Measurements from ENCODE around the gene ZKSCAN2. TPM values are rescaled to one million over a fixed set of nuclear protein-coding genes. Genes with fewer than 3 reads are reported as not detected.
A peak's percentile ranks its signal among the peaks of the same experiment; 100 is the strongest.

Gene ZKSCAN2
- total RNA-seq, 2 experiments from 2014 or later = 7.6 to 11.7 TPM

- Histone ChIP-seq H4K20me1 (ENCODE audit: insufficient read depth, low read length) (no peaks in the 10 kb centered on the region), H3K79me2 (ENCODE audit: insufficient read depth, low read depth, low read length) (peaks cover 7% of the 10 kb centered on the region), H3K27ac (ENCODE audit: low read depth, low read length, poor library complexity, severe bottlenecking) (no peak overlapping the region), H3K36me3 (ENCODE audit: insufficient read depth, low read length) (peaks cover 46% of the 10 kb centered on the region), H3K9me3 (ENCODE audit: low read length) (no peaks in the 10 kb centered on the region), H3K4me1 (ENCODE audit: insufficient read depth, low read length, poor library complexity, severe bottlenecking) (no peaks in the 10 kb centered on the region), H3K9me2 (ENCODE audit: insufficient read depth, low read length) (no peaks in the 10 kb centered on the region), H2AFZ (ENCODE audit: low read length) (no peak overlapping the region), H3K4me3 (ENCODE audit: low read depth, low read length, poor library complexity, severe bottlenecking) (no peak overlapping the region), H3K4me2 (ENCODE audit: low read length) (no peak overlapping the region)
- TF ChIP-seq EZH2phosphoT487 (IDR thresholded peaks at IDR 0.05; ENCODE audit: borderline replicate concordance, low read depth, low read length) = no peak
- no peak for TF ChIP-seq CTCF (conservative IDR thresholded peaks at IDR 0.05; ENCODE audit: low read length)
- no peak for DNase-seq (ENCODE audit: low spot score)
- ChIA-PET POLR2A (interaction anchor here (0.6 to 0.7 kb wide), 5 partner anchors 69 to 1503 kb away, joined by 3 to 9 read pairs (median 5); no protein-coding TSS in a partner anchor), CTCF (ENCODE audit: unreplicated experiment) (no interaction called here)
- BruUV-seq (replicated peaks) = no TSS peak
- intact Hi-C loops (cut with micrococcal nuclease; ENCODE audit: unreplicated experiment) = no loop called here
Measured at GRCh38 chr16:25265968-25266367, 8.3 kb upstream of the ZKSCAN2 start.

- Histone ChIP-seq H3K27ac (ENCODE audit: low read depth, low read length, poor library complexity, severe bottlenecking) (no peak overlapping the region), H2AFZ (ENCODE audit: low read length) (no peak overlapping the region), H3K9me3 (ENCODE audit: low read length) (no peaks in the 10 kb centered on the region), H3K4me1 (ENCODE audit: insufficient read depth, low read length, poor library complexity, severe bottlenecking) (peaks cover 6% of the 10 kb centered on the region), H3K9me2 (ENCODE audit: insufficient read depth, low read length) (no peaks in the 10 kb centered on the region), H3K4me2 (ENCODE audit: low read length) (no peak overlapping the region), H3K79me2 (ENCODE audit: insufficient read depth, low read depth, low read length) (peaks cover 21% of the 10 kb centered on the region), H4K20me1 (ENCODE audit: insufficient read depth, low read length) (no peaks in the 10 kb centered on the region; the same call in 1 of the 2 replicates), H3K4me3 (ENCODE audit: low read depth, low read length, poor library complexity, severe bottlenecking) (no peak overlapping the region), H3K36me3 (ENCODE audit: insufficient read depth, low read length) (peaks cover 57% of the 10 kb centered on the region)
- no TSS peak for BruUV-seq (replicated peaks)
- DNase-seq (ENCODE audit: low spot score) = no peak
- TF ChIP-seq EZH2phosphoT487 (IDR thresholded peaks at IDR 0.05; ENCODE audit: borderline replicate concordance, low read depth, low read length) (no peak), CTCF (conservative IDR thresholded peaks at IDR 0.05; ENCODE audit: low read length) (no peak)
- POLR2A ChIA-PET = no interaction called here
- CTCF ChIA-PET (ENCODE audit: unreplicated experiment) = no interaction called here
- intact Hi-C loops (cut with micrococcal nuclease; ENCODE audit: unreplicated experiment) = no loop called here
Measured at GRCh38 chr16:25264597-25264996, 7.0 kb upstream of the ZKSCAN2 start.

- Histone ChIP-seq H3K4me1 (ENCODE audit: insufficient read depth, low read length, poor library complexity, severe bottlenecking) (peaks cover 30% of the 10 kb centered on the region), H3K4me2 (ENCODE audit: low read length) (0 out of 2 replicates have a peak overlapping the region, but pooled peaks have one; percentile 85)
- intact Hi-C loops (cut with micrococcal nuclease; ENCODE audit: unreplicated experiment) = no loop called here
Measured at GRCh38 chr16:25260416-25260815, 2.8 kb upstream of the ZKSCAN2 start.

More at GRCh38 chr16:25260416-25260815, 2.8 kb upstream of the ZKSCAN2 start:
- POLR2A ChIA-PET = interaction anchor here (0.5 to 1.5 kb wide), 3 partner anchors 10 to 430 kb away, joined by 3 to 6 read pairs (median 3); no protein-coding TSS in a partner anchor
- Histone ChIP-seq H2AFZ (ENCODE audit: low read length) (no peak overlapping the region), H4K20me1 (ENCODE audit: insufficient read depth, low read length) (no peaks in the 10 kb centered on the region; the same call in 1 of the 2 replicates), H3K36me3 (ENCODE audit: insufficient read depth, low read length) (peaks cover 42% of the 10 kb centered on the region), H3K27ac (ENCODE audit: low read depth, low read length, poor library complexity, severe bottlenecking) (no peak overlapping the region), H3K4me3 (ENCODE audit: low read depth, low read length, poor library complexity, severe bottlenecking) (no peak overlapping the region), H3K9me2 (ENCODE audit: insufficient read depth, low read length) (no peaks in the 10 kb centered on the region), H3K79me2 (ENCODE audit: insufficient read depth, low read depth, low read length) (peaks cover 46% of the 10 kb centered on the region), H3K9me3 (ENCODE audit: low read length) (no peaks in the 10 kb centered on the region)
- TF ChIP-seq CTCF (conservative IDR thresholded peaks at IDR 0.05; ENCODE audit: low read length) = no peak
- no peak for TF ChIP-seq EZH2phosphoT487 (IDR thresholded peaks at IDR 0.05; ENCODE audit: borderline replicate concordance, low read depth, low read length)
- BruUV-seq (replicated peaks) = no TSS peak
- no peak for DNase-seq (ENCODE audit: low spot score)
- CTCF ChIA-PET (ENCODE audit: unreplicated experiment) = no interaction called here

Measured in OCI-LY7 (cell line).